DND-41 (cell line): Measurements from ENCODE around the gene DCAF11.

Experiments
- ATAC-seq: fragments of 200-7000 bp; cut with Tn5 transposase; 3 replicates; pipeline ENCODE4 v1.9.1; 2021; ENCODE audit warnings: low read depth; ENCODE audit not compliant: insufficient read depth
- DNase-seq: peaks from one replicate; pipeline ENCODE4 v3.0.0-alpha.2; 2020
- H2AFZ ChIP-seq: 2 replicates; pipeline ENCODE4 v1.6.0; 2012; ENCODE audit warnings: low read depth, low read length
- H3K27ac ChIP-seq: 2 replicates; pipeline ENCODE4 v1.5.1; 2012; ENCODE audit warnings: low read length, inconsistent platforms
- H3K27me3 ChIP-seq: fragments of 200-600 bp; sonication (generic); 2 replicates; pipeline ENCODE4 v1.6.0; 2012; ENCODE audit warnings: low read length, mild to moderate bottlenecking, inconsistent platforms; ENCODE audit not compliant: insufficient read depth, poor library complexity
- H3K36me3 ChIP-seq: 2 replicates; pipeline ENCODE4 v1.5.1; 2012; ENCODE audit warnings: low read length, inconsistent platforms; ENCODE audit not compliant: insufficient read depth
- H3K4me1 ChIP-seq: 2 replicates; pipeline ENCODE4 v1.5.1; 2012; ENCODE audit warnings: mild to moderate bottlenecking, low read length; ENCODE audit not compliant: insufficient read depth
- H3K4me2 ChIP-seq: 2 replicates; pipeline ENCODE4 v1.6.0; 2012; ENCODE audit warnings: mild to moderate bottlenecking, moderate library complexity, low read length, inconsistent platforms; ENCODE audit not compliant: insufficient read depth
- H3K4me3 ChIP-seq, 2 experiments: fragments of 200-600 bp in 1 of 2; shearing (Covaris generic) in 1 of 2; 2 replicates each; pipeline ENCODE4 v1.5.1; 2012 to 2016; ENCODE audit warnings: inconsistent platforms in 2 of 2, low read length in 2 of 2, mild to moderate bottlenecking in 2 of 2, low read depth in 1 of 2, moderate library complexity in 1 of 2
- H3K79me2 ChIP-seq: 2 replicates; pipeline ENCODE4 v1.6.0; 2012; ENCODE audit warnings: low read length, inconsistent platforms; ENCODE audit not compliant: insufficient read depth
- H3K9ac ChIP-seq: 2 replicates; pipeline ENCODE4 v1.6.0; 2012; ENCODE audit warnings: low read depth, mild to moderate bottlenecking, inconsistent platforms, low read length, moderate library complexity
- H3K9me3 ChIP-seq: 2 replicates; pipeline ENCODE4 v1.5.1; 2012; ENCODE audit warnings: low read length, moderate library complexity, mild to moderate bottlenecking, inconsistent platforms; ENCODE audit not compliant: insufficient read depth, severe bottlenecking
- H4K20me1 ChIP-seq: 2 replicates; pipeline ENCODE4 v1.6.0; 2012; ENCODE audit warnings: low read length; ENCODE audit not compliant: insufficient read depth
- EZH2 ChIP-seq: IDR thresholded peaks from 3 replicates; pipeline ENCODE4 v1.6.1; 2012; ENCODE audit warnings: borderline replicate concordance, low read depth, mild to moderate bottlenecking, moderate library complexity, low read length, inconsistent platforms; ENCODE audit not compliant: severe bottlenecking
- TF ChIP-seq, protein P1 (sequence below): IDR thresholded peaks from 2 replicates; pipeline ENCODE4 v1.5.1; 2012; ENCODE audit warnings: borderline replicate concordance, low read length, moderate library complexity, mild to moderate bottlenecking; ENCODE audit not compliant: poor library complexity, severe bottlenecking; ENCODE audit errors: extremely low read depth

The DCAF11 gene

DNA sequence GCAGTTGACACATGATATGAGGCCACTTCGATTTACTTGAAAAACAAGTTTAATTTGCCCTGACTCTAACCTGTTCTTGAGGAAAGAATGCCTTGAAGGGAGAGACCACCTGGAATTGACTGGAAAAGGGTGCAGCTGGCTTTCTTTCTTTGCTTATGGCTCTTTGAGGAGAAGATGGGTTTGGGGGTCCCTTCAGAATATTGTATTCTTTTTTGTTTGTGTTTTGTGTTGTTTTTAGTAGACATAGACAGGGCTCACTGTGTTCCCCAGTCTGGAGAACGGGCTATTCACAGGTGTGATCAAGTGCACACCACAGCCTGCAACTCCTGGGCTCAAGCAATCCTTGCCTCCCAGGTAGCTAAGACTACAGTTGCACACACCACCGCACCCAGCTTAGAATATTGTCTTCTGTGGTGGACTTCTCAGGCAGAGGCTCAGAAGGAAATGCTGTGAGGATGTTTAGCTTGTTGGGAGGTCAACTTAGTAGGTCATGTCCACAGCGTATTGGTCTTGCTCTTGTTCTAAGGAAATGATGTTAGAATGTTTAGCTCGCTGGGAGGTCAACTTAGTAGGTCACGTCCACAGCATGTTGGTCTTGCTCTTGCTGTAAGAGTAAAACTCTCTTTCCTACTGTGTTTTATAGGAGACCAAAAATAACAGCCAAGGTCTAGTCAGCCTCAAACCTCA lies 1.7 kb downstream of the DCAF11 start:
- ATAC-seq (no peak), DNase-seq (no peak)
- Histone ChIP-seq H4K20me1 (no peaks in the 10 kb centered on the region), H3K36me3 (peaks cover 46% of the 10 kb centered on the region), H3K9me3 (no peaks in the 10 kb centered on the region), H3K9ac (peak overlapping the region; percentile 76), H3K4me2 (peak overlapping the region; percentile 93), H3K79me2 (peaks cover 22% of the 10 kb centered on the region), H3K27me3 (no peaks in the 10 kb centered on the region), H3K4me3 (peak overlapping the region in 1 of 2 experiments; percentile 63; a peak in 3 of 4 replicates), H2AFZ (no peak overlapping the region), H3K27ac (no peak overlapping the region; the same call in 1 of the 2 replicates), H3K4me1 (peaks cover 23% of the 10 kb centered on the region)
- TF ChIP-seq EZH2 = no peak
- TF ChIP-seq, protein P1, sequence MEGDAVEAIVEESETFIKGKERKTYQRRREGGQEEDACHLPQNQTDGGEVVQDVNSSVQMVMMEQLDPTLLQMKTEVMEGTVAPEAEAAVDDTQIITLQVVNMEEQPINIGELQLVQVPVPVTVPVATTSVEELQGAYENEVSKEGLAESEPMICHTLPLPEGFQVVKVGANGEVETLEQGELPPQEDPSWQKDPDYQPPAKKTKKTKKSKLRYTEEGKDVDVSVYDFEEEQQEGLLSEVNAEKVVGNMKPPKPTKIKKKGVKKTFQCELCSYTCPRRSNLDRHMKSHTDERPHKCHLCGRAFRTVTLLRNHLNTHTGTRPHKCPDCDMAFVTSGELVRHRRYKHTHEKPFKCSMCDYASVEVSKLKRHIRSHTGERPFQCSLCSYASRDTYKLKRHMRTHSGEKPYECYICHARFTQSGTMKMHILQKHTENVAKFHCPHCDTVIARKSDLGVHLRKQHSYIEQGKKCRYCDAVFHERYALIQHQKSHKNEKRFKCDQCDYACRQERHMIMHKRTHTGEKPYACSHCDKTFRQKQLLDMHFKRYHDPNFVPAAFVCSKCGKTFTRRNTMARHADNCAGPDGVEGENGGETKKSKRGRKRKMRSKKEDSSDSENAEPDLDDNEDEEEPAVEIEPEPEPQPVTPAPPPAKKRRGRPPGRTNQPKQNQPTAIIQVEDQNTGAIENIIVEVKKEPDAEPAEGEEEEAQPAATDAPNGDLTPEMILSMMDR = no peak

GRCh38 chr14:24117179-24117578 lies 2.6 kb downstream of the DCAF11 start:
- Histone ChIP-seq H3K4me1 (peaks cover 23% of the 10 kb centered on the region), H3K27me3 (no peaks in the 10 kb centered on the region), H3K9ac (no peak overlapping the region), H4K20me1 (no peaks in the 10 kb centered on the region), H3K9me3 (no peaks in the 10 kb centered on the region), H2AFZ (no peak overlapping the region), H3K27ac (no peak overlapping the region), H3K79me2 (peaks cover 22% of the 10 kb centered on the region), H3K36me3 (peaks cover 54% of the 10 kb centered on the region), H3K4me2 (no peak overlapping the region), H3K4me3 (no peak overlapping the region)
- TF ChIP-seq, protein P1 = no peak
- TF ChIP-seq EZH2 = no peak
- DNase-seq (no peak), ATAC-seq (no peak)

DNA sequence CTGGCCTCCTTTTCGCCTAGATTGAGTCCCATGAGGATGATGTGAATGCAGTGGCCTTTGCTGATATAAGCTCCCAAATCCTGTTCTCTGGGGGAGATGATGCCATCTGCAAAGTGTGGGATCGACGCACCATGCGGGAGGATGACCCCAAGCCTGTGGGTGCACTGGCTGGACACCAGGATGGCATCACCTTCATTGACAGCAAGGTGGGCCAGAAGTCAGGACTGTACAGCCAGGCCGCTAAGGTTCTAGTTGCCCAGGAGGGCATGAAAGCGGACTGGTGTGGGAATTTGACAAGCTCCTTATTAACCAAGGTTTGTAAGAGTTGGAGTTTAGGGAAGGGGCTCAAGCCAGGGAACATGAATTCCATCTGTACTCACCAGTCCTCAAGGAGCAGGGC lies 5.1 kb downstream of the DCAF11 start:
- H3K36me3 ChIP-seq = peaks cover 76% of the 10 kb centered on the region
- H4K20me1 ChIP-seq = no peaks in the 10 kb centered on the region
- H3K79me2 ChIP-seq = peaks cover 16% of the 10 kb centered on the region
- no peak overlapping the region for H2AFZ ChIP-seq
- no peak overlapping the region for H3K4me2 ChIP-seq
- peaks cover 19% of the 10 kb centered on the region for H3K4me1 ChIP-seq
- no peak overlapping the region for H3K9ac ChIP-seq
- TF ChIP-seq, protein P1 = no peak
- TF ChIP-seq EZH2 = no peak
- no peaks in the 10 kb centered on the region for H3K27me3 ChIP-seq
- H3K4me3 ChIP-seq = no peak overlapping the region
- no peaks in the 10 kb centered on the region for H3K9me3 ChIP-seq
- DNase-seq = no peak
- no peak overlapping the region for H3K27ac ChIP-seq
- no peak for ATAC-seq
